SK-N-MC (cell line): Measurements from ENCODE around the gene POTEJ.
"Not testable (repeated sequence)": the region's sequence is repeated elsewhere in the genome, so short reads cannot be mapped to it uniquely, and the experiment has no call there.

Experiments
- EZH2 ChIP-seq: fragments of 200-600 bp; sonication (generic); IDR thresholded peaks from one replicate; pipeline ENCODE4 v1.6.1; 2017; ENCODE audit warnings: antibody characterized with exemption
- POLR2AphosphoS5 ChIP-seq: IDR thresholded peaks from 2 replicates; pipeline ENCODE4 v1.6.1; 2012; ENCODE audit warnings: mild to moderate bottlenecking, low read depth, low read length, borderline replicate concordance

- TF ChIP-seq EZH2, POLR2AphosphoS5: not testable (repeated sequence)
Observed at GRCh38 chr2:130597994-130598393, 13.2 kb upstream of the POTEJ start.
